Ascending aorta (tissue), 2 donors: Measurements from ENCODE around the gene UVSSA. TPM values are rescaled to one million over a fixed set of nuclear protein-coding genes. Genes with fewer than 3 reads are reported as not detected.
"Not testable (repeated sequence)": the region's sequence is repeated elsewhere in the genome, so short reads cannot be mapped to it uniquely, and the experiment has no call there.

Source experiments
- DNase-seq, 2 donors: peaks; one replicate each; pipeline ENCODE4 v3.0.0-alpha.2; 2019; ENCODE audit warnings: low spot score in 2 of 2
- H3K27ac ChIP-seq, 2 donors: fragments of 200-600 bp; sonication (generic); one replicate each; pipeline ENCODE4 v1.5.1; 2016 to 2017; ENCODE audit warnings: mild to moderate bottlenecking in 1 of 2
- H3K27me3 ChIP-seq: fragments of 200-600 bp; sonication (generic); one replicate; pipeline ENCODE4 v1.5.1; 2017
- H3K36me3 ChIP-seq, 2 donors: fragments of 200-600 bp; sonication (generic); one replicate each; pipeline ENCODE4 v1.5.1; 2016
- H3K4me1 ChIP-seq, 2 donors: fragments of 200-600 bp; sonication (generic); one replicate each; pipeline ENCODE4 v1.5.1; 2016 to 2017; ENCODE audit warnings: mild to moderate bottlenecking in 1 of 2
- H3K4me3 ChIP-seq, 2 donors: fragments of 200-600 bp; sonication (generic); one replicate each; pipeline ENCODE4 v1.5.1; 2016 to 2017; ENCODE audit warnings: mild to moderate bottlenecking in 1 of 2
- H3K9me3 ChIP-seq, 2 donors: fragments of 200-600 bp; sonication (generic); one replicate each; pipeline ENCODE4 v1.5.1; 2016
- CTCF ChIP-seq, 3 experiments: fragments of 200-600 bp in 2 of 3; fragments of 450-650 bp in 1 of 3; sonication (generic) in 2 of 3; IDR thresholded peaks; one replicate each; pipeline ENCODE4 v1.5.1; 2016 to 2019; ENCODE audit warnings: antibody characterized with exemption in 3 of 3, mild to moderate bottlenecking in 1 of 3, moderate library complexity in 1 of 3
- intact Hi-C: fragments of 100-400 bp; cut with DNase I; formaldehyde crosslinking; loops from one replicate; pipeline ENCODE4 v1.15.1; 2023
- total RNA-seq: library from RNA; depleted of rRNA; stranded (reverse); fragments of >200 nt; gene quantifications from one replicate; pipeline ENCODE4 v1.1.0, GENCODE V29; 2016

UVSSA gene
- total RNA-seq, 1 donor from 2014 or later: 56.9 TPM

GRCh38 chr4:1385373-1386340 is 38.6 kb downstream of the UVSSA start:
- no peak for TF ChIP-seq CTCF (IDR thresholded peaks at IDR 0.05)
- Histone ChIP-seq H3K4me3 (no peak overlapping the region), H3K9me3 (peaks cover 0 to 14% of the 10 kb centered on the region in 2 donors), H3K4me1 (no peaks in the 10 kb centered on the region), H3K36me3 (peaks cover 52 to 76% of the 10 kb centered on the region in 2 donors), H3K27me3 (no peaks in the 10 kb centered on the region), H3K27ac (no peak overlapping the region)
- intact Hi-C loops: no loop called here
- no peak for DNase-seq

GRCh38 chr4:1393363-1393762 is 46.4 kb downstream of the UVSSA start:
- H3K27ac ChIP-seq, H3K4me1 ChIP-seq, intact Hi-C loops, H3K27me3 ChIP-seq, H3K4me3 ChIP-seq, DNase-seq: not testable (repeated sequence)
- peaks cover 0 to 18% of the 10 kb centered on the region in 2 donors for H3K9me3 ChIP-seq
- peaks cover 19 to 54% of the 10 kb centered on the region in 2 donors for H3K36me3 ChIP-seq

DNA sequence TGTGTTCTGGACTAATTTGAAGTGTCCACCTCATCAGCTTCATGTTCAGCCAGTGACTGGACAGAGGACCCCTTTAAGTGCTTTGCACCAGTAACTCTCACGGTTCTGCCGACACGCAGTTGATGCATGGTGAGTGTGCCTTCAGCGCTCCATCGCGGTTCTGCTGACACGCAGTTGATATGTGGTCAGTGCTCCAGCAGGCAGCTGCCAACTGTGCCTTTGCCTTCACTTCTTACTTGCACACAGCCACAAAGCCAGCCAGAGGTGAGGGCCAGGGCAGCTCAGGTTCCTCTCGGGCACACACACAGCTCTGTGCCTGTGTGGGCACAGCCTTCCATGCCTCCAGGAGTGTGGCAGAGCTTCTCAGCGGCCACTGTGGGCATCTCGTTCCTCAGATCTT is 46.9 kb downstream of the UVSSA start:
- TF ChIP-seq CTCF (IDR thresholded peaks at IDR 0.05): no peak
- intact Hi-C loops: no loop called here

DNA sequence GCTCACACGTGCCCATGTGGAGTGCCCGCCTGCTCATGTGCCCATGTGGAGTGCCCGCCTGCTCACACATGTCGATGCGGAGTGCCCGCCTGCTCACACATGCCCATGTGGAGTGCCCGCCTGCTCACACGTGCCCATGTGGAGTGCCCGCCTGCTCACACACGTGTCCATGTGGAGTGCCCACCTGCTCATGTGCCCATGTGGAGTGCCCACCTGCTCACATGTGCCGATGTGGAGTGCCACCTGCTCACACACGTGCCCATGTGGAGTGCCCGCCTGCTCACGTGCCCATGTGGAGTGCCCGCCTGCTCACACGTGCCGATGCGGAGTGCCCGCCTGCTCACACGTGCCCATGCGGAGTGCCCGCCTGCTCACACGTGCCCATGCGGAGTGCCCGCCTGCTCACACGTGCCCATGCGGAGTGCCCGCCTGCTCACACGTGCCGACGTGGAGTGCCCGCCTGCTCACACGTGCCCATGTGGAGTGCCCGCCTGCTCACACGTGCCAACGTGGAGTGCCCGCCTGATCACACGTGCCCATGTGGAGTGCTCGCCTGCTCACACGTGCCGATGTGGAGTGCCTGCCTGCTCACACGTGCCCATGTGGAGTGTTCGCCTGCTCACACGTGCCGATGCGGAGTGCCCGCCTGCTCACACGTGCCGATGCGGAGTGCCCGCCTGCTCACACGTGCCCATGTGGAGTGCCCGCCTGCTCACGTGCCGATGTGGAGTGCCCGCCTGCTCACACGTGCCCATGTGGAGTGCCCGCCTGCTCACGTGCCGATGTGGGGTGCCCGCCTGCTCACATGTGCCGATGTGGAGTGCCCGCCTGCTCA is 47.8 kb downstream of the UVSSA start:
- H3K27me3 ChIP-seq, DNase-seq, H3K4me1 ChIP-seq, H3K27ac ChIP-seq, H3K4me3 ChIP-seq, H3K9me3 ChIP-seq, intact Hi-C loops: not testable (repeated sequence)
- peaks cover 13 to 47% of the 10 kb centered on the region in 2 donors for H3K36me3 ChIP-seq

More for the DNA sequence above, 46.9 kb downstream of the UVSSA start:
- H3K4me1 ChIP-seq: no peaks in the 10 kb centered on the region
- H3K9me3 ChIP-seq: peaks cover 0 to 13% of the 10 kb centered on the region in 2 donors
- no peak for DNase-seq
- H3K36me3 ChIP-seq: peaks cover 17 to 49% of the 10 kb centered on the region in 2 donors
- H3K27ac ChIP-seq: no peak overlapping the region
- no peaks in the 10 kb centered on the region for H3K27me3 ChIP-seq
- H3K4me3 ChIP-seq: no peak overlapping the region

- H3K9me3 ChIP-seq, H3K27me3 ChIP-seq, H3K27ac ChIP-seq, H3K4me3 ChIP-seq, DNase-seq, H3K4me1 ChIP-seq, intact Hi-C loops: not testable (repeated sequence)
- H3K36me3 ChIP-seq: peaks cover 13 to 47% of the 10 kb centered on the region in 2 donors
These were observed 48.4 kb downstream of the UVSSA start for GRCh38 chr4:1395389-1395820.

GRCh38 chr4:1395941-1396805 is 49.2 kb downstream of the UVSSA start:
- TF ChIP-seq CTCF (IDR thresholded peaks at IDR 0.05): no peak
- H3K4me1 ChIP-seq: no peaks in the 10 kb centered on the region
- H3K36me3 ChIP-seq: peaks cover 13 to 40% of the 10 kb centered on the region in 2 donors
- no peaks in the 10 kb centered on the region for H3K27me3 ChIP-seq
- intact Hi-C loops: no loop called here
- DNase-seq: no peak
- no peak overlapping the region for H3K4me3 ChIP-seq
- H3K27ac ChIP-seq: no peak overlapping the region
- peaks cover 0 to 7% of the 10 kb centered on the region in 2 donors for H3K9me3 ChIP-seq
